Measurements from ENCODE around the gene TTN. TPM values are rescaled to one million over a fixed set of nuclear protein-coding genes. Genes with fewer than 3 reads are reported as not detected.

The TTN gene
- total RNA-seq, 4 donors from 2014 or later: 0.19 to 3.1 (median 1.7) TPM

GRCh38 chr2:178499640-178500039 lies 307.6 kb downstream of the TTN start:
- Histone ChIP-seq H3K9me3 (no peaks in the 10 kb centered on the region), H3K27ac (no peak overlapping the region), H3K36me3 (peaks cover 7 to 100% (median 11%) of the 10 kb centered on the region in 3 donors), H3K4me1 (no peaks in the 10 kb centered on the region), H3K4me3 (no peak overlapping the region), H3K27me3 (no peaks in the 10 kb centered on the region)
- WGBS, 2 donors: 92 to 96% methylated on average over 3 of the region's 3 CpGs
- no peak for DNase-seq
- intact Hi-C loops (cut with DNase I): no loop called here
- TF ChIP-seq CTCF (IDR thresholded peaks at IDR 0.05) (no peak), POLR2A (IDR thresholded peaks at IDR 0.05) (no peak)

GRCh38 chr2:178498137-178498536 lies 309.1 kb downstream of the TTN start:
- Histone ChIP-seq H3K9me3 (no peaks in the 10 kb centered on the region), H3K27me3 (no peaks in the 10 kb centered on the region), H3K27ac (no peak overlapping the region), H3K4me1 (no peaks in the 10 kb centered on the region), H3K36me3 (peaks cover 7 to 98% (median 16%) of the 10 kb centered on the region in 3 donors), H3K4me3 (no peak overlapping the region)
- TF ChIP-seq POLR2A (IDR thresholded peaks at IDR 0.05) (no peak), CTCF (IDR thresholded peaks at IDR 0.05) (no peak)
- intact Hi-C loops (cut with DNase I): no loop called here
- DNase-seq: no peak

GRCh38 chr2:178496049-178496448 lies 311.2 kb downstream of the TTN start:
- Histone ChIP-seq H3K4me3 (no peak overlapping the region), H3K9me3 (no peaks in the 10 kb centered on the region), H3K36me3 (peaks cover 4 to 95% (median 16%) of the 10 kb centered on the region in 3 donors), H3K27me3 (no peaks in the 10 kb centered on the region), H3K4me1 (no peaks in the 10 kb centered on the region), H3K27ac (no peak overlapping the region)
- 81% methylated on average over 4 of the region's 4 CpGs for WGBS, 2 donors
- intact Hi-C loops (cut with DNase I): no loop called here
- TF ChIP-seq CTCF (IDR thresholded peaks at IDR 0.05): no peak
- no peak for TF ChIP-seq POLR2A (IDR thresholded peaks at IDR 0.05)
- DNase-seq: no peak

- WGBS, 2 donors: 83 to 95% methylated on average over 6 of the region's 6 CpGs
- Histone ChIP-seq H3K27ac (no peak overlapping the region), H3K4me1 (no peaks in the 10 kb centered on the region), H3K9me3 (no peaks in the 10 kb centered on the region), H3K36me3 (peaks cover 4 to 76% (median 10%) of the 10 kb centered on the region in 3 donors), H3K4me3 (no peak overlapping the region), H3K27me3 (no peaks in the 10 kb centered on the region)
- intact Hi-C loops (cut with DNase I): no loop called here
- no peak for DNase-seq
- TF ChIP-seq POLR2A (IDR thresholded peaks at IDR 0.05) (no peak), CTCF (IDR thresholded peaks at IDR 0.05) (no peak)
These were observed 315.6 kb downstream of the TTN start for GRCh38 chr2:178491612-178492011.

- no peaks in the 10 kb centered on the region for H3K9me3 ChIP-seq
- no peak overlapping the region for H3K27ac ChIP-seq
- intact Hi-C loops (cut with DNase I): no loop called here
- peaks cover 0 to 27% (median 0%) of the 10 kb centered on the region in 3 donors for H3K36me3 ChIP-seq
- DNase-seq: no peak
- H3K4me3 ChIP-seq: no peak overlapping the region
- H3K27me3 ChIP-seq: no peaks in the 10 kb centered on the region
- peaks cover 7 to 45% (median 31%) of the 10 kb centered on the region in 3 donors for H3K4me1 ChIP-seq
- 69 to 72% methylated on average over 3 of the region's 3 CpGs for WGBS, 2 donors
- TF ChIP-seq POLR2A (IDR thresholded peaks at IDR 0.05) (no peak), CTCF (IDR thresholded peaks at IDR 0.05) (no peak)
These were observed 321.9 kb downstream of the TTN start for GRCh38 chr2:178485356-178485755.

All from esophagus squamous epithelium (tissue), 5 donors.